Panc1 (cell line): ENCODE results near the gene THADA.

ENCODE experiments used
- CTCF ChIP-seq: fragments of 450-650 bp; IDR thresholded peaks from 2 replicates; pipeline ENCODE4 v1.5.1; 2017; ENCODE audit warnings: mild to moderate bottlenecking
- POLR2AphosphoS5 ChIP-seq: IDR thresholded peaks from 2 replicates; pipeline ENCODE4 v1.6.1; 2012; ENCODE audit warnings: mild to moderate bottlenecking, low read depth, low read length, moderate library complexity
- SIN3A ChIP-seq: IDR thresholded peaks from 2 replicates; pipeline ENCODE4 v1.6.1; 2012; ENCODE audit warnings: low read depth, mild to moderate bottlenecking, low read length, moderate library complexity, borderline replicate concordance; ENCODE audit not compliant: insufficient read depth
- TF ChIP-seq, protein P1 (sequence below), 2 experiments: IDR thresholded peaks; 2 replicates each; pipeline ENCODE4 v1.6.1; 2011 to 2012; ENCODE audit warnings: low read depth in 2 of 2, control low read depth in 1 of 2, low read length in 1 of 2, mild to moderate bottlenecking in 1 of 2, moderate library complexity in 1 of 2; ENCODE audit not compliant: insufficient read depth in 1 of 2

GRCh38 chr2:43452318-43452731 lies 143.5 kb downstream of the THADA start:
- TF ChIP-seq POLR2AphosphoS5: no peak
- TF ChIP-seq CTCF: no peak
- no peak for TF ChIP-seq SIN3A
- TF ChIP-seq, protein P1, sequence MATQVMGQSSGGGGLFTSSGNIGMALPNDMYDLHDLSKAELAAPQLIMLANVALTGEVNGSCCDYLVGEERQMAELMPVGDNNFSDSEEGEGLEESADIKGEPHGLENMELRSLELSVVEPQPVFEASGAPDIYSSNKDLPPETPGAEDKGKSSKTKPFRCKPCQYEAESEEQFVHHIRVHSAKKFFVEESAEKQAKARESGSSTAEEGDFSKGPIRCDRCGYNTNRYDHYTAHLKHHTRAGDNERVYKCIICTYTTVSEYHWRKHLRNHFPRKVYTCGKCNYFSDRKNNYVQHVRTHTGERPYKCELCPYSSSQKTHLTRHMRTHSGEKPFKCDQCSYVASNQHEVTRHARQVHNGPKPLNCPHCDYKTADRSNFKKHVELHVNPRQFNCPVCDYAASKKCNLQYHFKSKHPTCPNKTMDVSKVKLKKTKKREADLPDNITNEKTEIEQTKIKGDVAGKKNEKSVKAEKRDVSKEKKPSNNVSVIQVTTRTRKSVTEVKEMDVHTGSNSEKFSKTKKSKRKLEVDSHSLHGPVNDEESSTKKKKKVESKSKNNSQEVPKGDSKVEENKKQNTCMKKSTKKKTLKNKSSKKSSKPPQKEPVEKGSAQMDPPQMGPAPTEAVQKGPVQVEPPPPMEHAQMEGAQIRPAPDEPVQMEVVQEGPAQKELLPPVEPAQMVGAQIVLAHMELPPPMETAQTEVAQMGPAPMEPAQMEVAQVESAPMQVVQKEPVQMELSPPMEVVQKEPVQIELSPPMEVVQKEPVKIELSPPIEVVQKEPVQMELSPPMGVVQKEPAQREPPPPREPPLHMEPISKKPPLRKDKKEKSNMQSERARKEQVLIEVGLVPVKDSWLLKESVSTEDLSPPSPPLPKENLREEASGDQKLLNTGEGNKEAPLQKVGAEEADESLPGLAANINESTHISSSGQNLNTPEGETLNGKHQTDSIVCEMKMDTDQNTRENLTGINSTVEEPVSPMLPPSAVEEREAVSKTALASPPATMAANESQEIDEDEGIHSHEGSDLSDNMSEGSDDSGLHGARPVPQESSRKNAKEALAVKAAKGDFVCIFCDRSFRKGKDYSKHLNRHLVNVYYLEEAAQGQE (IDR thresholded peaks at IDR 0.05; ENCODE audit: insufficient read depth in 1 of 2, low read depth in 2 of 2, low read length in 1 of 2): no peak
